Hepatocyte (in vitro differentiated cells): ENCODE results near the gene FLT1. TPM values are rescaled to one million over a fixed set of nuclear protein-coding genes. Genes with fewer than 3 reads are reported as not detected.

Experiments
- DNase-seq: peaks from one replicate; pipeline ENCODE4 v3.0.0-alpha.2; 2016; ENCODE audit warnings: low spot score
- H2AFZ ChIP-seq: fragments of 200-600 bp; sonication (generic); 2 replicates; pipeline ENCODE4 v1.6.0; 2016; ENCODE audit warnings: antibody characterized with exemption, mild to moderate bottlenecking
- H3K27ac ChIP-seq: fragments of 200-600 bp; sonication (generic); 2 replicates; pipeline ENCODE4 v1.5.1; 2016; ENCODE audit warnings: mild to moderate bottlenecking
- H3K27me3 ChIP-seq: fragments of 200-600 bp; sonication (generic); 2 replicates; pipeline ENCODE4 v1.6.1; 2016
- H3K36me3 ChIP-seq: fragments of 200-600 bp; sonication (generic); replicated peaks from 2 replicates; pipeline ENCODE4 v1.5.1; 2016; ENCODE audit warnings: low read depth; ENCODE audit not compliant: insufficient read depth
- H3K4me1 ChIP-seq: fragments of 200-600 bp; sonication (generic); 2 replicates; pipeline ENCODE4 v1.5.1; 2016; ENCODE audit warnings: mild to moderate bottlenecking, moderate library complexity; ENCODE audit not compliant: insufficient read depth
- H3K4me2 ChIP-seq: fragments of 200-600 bp; sonication (generic); 2 replicates; pipeline ENCODE4 v1.6.0; 2016
- H3K4me3 ChIP-seq: fragments of 200-600 bp; sonication (generic); 2 replicates; pipeline ENCODE4 v1.5.1; 2016; ENCODE audit warnings: mild to moderate bottlenecking
- H3K79me2 ChIP-seq: fragments of 200-600 bp; sonication (generic); 2 replicates; pipeline ENCODE4 v1.6.0; 2017; ENCODE audit warnings: mild to moderate bottlenecking
- H3K9me2 ChIP-seq: fragments of 200-600 bp; sonication (generic); replicated peaks from 2 replicates; pipeline ENCODE4 v1.6.0; 2017; ENCODE audit warnings: mild to moderate bottlenecking; ENCODE audit not compliant: insufficient read depth
- H3K9me3 ChIP-seq: fragments of 200-600 bp; sonication (generic); 2 replicates; pipeline ENCODE4 v1.5.1; 2016; ENCODE audit warnings: low read depth, mild to moderate bottlenecking
- H4K20me1 ChIP-seq: fragments of 200-600 bp; sonication (generic); 2 replicates; pipeline ENCODE4 v1.6.0; 2016; ENCODE audit warnings: mild to moderate bottlenecking; ENCODE audit not compliant: insufficient read depth, poor library complexity, severe bottlenecking
- EZH2 ChIP-seq: fragments of 200-600 bp; sonication (generic); IDR thresholded peaks from 2 replicates; pipeline ENCODE4 v1.6.1; 2016; ENCODE audit warnings: antibody characterized with exemption, mild to moderate bottlenecking, borderline replicate concordance
- EZH2phosphoT487 ChIP-seq: fragments of 200-600 bp; sonication (generic); IDR thresholded peaks from one replicate; pipeline ENCODE4 v1.6.1; 2018; ENCODE audit warnings: antibody characterized with exemption, mild to moderate bottlenecking, low read depth, moderate library complexity; ENCODE audit not compliant: unreplicated experiment, severe bottlenecking
- WGBS: methylation state at CpG from one replicate; pipeline ENCODE4 v1.1.6; 2016; ENCODE audit warnings: low lambda C conversion rate; ENCODE audit errors: missing lambda C conversion rate; 5-methylcytosine and 5-hydroxymethylcytosine counted together
- polyA plus RNA-seq: library from polyadenylated mRNA; unstranded; fragments of >200 nt; fragmentation: Nextera tagmentation; extraction: Ambion mirVana; gene quantifications from 2 replicates; pipeline ENCODE4 v1.2.1, GENCODE V29; 2016
- total RNA-seq: library from RNA; depleted of rRNA; stranded (reverse); fragments of >200 nt; gene quantifications from 2 replicates; pipeline ENCODE4 v1.2.3, GENCODE V29; 2014
- TF ChIP-seq, protein P1 (sequence below): fragments of 200-600 bp; sonication (generic); IDR thresholded peaks from 2 replicates; pipeline ENCODE4 v1.5.1; 2016; ENCODE audit warnings: antibody characterized with exemption, mild to moderate bottlenecking; ENCODE audit not compliant: poor library complexity

FLT1 gene
- total and polyA plus RNA-seq, 2 experiments from 2014 or later = 30.4 to 40.1 TPM

DNA sequence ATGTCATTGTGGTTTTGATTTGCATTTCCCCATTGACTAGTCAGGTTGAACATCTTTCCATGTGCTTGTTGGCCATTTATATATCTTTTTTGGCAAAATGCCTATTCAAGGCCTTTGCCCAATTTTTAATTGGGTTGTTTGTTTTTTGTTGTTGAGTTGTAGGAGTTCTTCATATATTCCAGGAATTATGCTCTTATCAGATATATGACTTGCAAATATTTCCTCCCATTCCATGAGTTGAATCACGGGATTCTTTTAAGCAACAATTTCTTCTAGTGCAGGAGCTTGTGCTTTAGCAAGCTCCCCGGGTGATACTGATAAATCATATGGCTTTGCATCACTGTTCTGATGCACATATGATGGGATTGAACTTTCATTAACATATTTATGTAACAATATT lies 47.0 kb upstream of the FLT1 start:
- Histone ChIP-seq H2AFZ (no peak overlapping the region), H4K20me1 (no peaks in the 10 kb centered on the region), H3K79me2 (no peaks in the 10 kb centered on the region), H3K36me3 (no peaks in the 10 kb centered on the region), H3K9me3 (no peaks in the 10 kb centered on the region), H3K4me2 (no peak overlapping the region), H3K27me3 (no peaks in the 10 kb centered on the region), H3K4me1 (no peaks in the 10 kb centered on the region), H3K4me3 (no peak overlapping the region), H3K27ac (no peak overlapping the region), H3K9me2 (no peaks in the 10 kb centered on the region)
- DNase-seq = no peak
- TF ChIP-seq, protein P1, sequence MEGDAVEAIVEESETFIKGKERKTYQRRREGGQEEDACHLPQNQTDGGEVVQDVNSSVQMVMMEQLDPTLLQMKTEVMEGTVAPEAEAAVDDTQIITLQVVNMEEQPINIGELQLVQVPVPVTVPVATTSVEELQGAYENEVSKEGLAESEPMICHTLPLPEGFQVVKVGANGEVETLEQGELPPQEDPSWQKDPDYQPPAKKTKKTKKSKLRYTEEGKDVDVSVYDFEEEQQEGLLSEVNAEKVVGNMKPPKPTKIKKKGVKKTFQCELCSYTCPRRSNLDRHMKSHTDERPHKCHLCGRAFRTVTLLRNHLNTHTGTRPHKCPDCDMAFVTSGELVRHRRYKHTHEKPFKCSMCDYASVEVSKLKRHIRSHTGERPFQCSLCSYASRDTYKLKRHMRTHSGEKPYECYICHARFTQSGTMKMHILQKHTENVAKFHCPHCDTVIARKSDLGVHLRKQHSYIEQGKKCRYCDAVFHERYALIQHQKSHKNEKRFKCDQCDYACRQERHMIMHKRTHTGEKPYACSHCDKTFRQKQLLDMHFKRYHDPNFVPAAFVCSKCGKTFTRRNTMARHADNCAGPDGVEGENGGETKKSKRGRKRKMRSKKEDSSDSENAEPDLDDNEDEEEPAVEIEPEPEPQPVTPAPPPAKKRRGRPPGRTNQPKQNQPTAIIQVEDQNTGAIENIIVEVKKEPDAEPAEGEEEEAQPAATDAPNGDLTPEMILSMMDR = no peak
- TF ChIP-seq EZH2 = no peak
- TF ChIP-seq EZH2phosphoT487 = no peak
- WGBS = 78% methylated on average over 2 of the region's 2 CpGs

DNA sequence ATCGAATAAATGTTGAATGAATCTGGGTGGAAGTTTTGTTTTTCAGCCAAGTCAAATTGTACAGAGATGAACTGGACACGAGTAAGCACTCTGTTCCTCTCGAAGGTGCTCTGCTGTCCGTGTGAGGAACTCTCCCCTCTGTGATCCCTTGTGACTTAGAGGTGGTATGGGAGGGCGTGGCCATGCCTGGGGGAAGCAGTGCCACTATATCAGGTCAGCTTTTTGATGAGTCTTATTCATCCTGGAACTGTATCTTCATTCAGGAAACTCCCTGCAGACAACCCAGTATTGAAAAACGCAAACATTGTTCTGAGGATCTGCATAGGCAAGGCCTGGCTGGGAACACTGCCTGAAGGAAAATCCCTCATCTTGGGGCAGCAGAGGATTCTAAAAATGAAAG lies 45.7 kb upstream of the FLT1 start:
- DNase-seq = no peak
- TF ChIP-seq EZH2phosphoT487 (no peak), EZH2 (no peak)
- TF ChIP-seq, protein P1 = no peak
- no peaks in the 10 kb centered on the region for H3K4me1 ChIP-seq
- no peaks in the 10 kb centered on the region for H4K20me1 ChIP-seq
- no peaks in the 10 kb centered on the region for H3K9me3 ChIP-seq
- no peak overlapping the region for H3K27ac ChIP-seq
- H3K9me2 ChIP-seq = no peaks in the 10 kb centered on the region
- no peaks in the 10 kb centered on the region for H3K79me2 ChIP-seq
- H3K36me3 ChIP-seq = no peaks in the 10 kb centered on the region
- H3K27me3 ChIP-seq = no peaks in the 10 kb centered on the region
- 66% methylated on average over 6 of the region's 6 CpGs for WGBS
- H3K4me2 ChIP-seq = no peak overlapping the region
- H3K4me3 ChIP-seq = no peak overlapping the region
- no peak overlapping the region for H2AFZ ChIP-seq

DNA sequence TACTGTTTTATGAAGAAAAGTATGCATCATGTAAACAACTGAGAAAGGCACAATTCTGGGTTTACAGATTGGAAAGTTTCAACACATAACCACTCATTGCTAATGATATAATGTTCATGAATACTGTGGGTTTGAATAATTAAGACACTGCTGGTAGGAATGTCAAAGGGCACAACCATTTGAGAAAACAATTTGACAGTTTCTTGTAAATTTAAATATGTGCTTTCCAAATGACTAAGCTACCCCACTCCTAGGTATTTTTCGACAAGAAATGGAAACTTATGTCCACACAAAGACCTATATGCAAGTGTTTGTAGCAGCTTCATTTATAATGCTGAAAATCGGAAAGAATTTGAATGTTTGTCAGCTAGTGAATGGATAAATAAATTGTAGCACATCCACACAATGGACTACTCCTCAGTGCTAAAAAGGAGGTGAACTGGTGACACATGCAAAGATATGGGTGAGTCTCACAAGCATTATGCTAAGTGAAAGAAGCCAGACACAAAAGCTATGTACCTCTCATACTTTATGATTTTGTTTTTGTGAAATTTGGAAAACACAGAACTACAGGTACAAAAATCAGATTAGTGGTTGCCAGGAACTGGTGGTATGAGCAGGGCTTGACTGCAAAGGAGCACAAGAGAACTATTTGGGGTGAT lies 44.8 kb upstream of the FLT1 start:
- Histone ChIP-seq H3K4me3 (no peak overlapping the region), H3K9me2 (no peaks in the 10 kb centered on the region), H4K20me1 (no peaks in the 10 kb centered on the region), H3K4me2 (no peak overlapping the region), H3K9me3 (no peaks in the 10 kb centered on the region), H3K4me1 (no peaks in the 10 kb centered on the region), H3K27ac (no peak overlapping the region), H3K27me3 (no peaks in the 10 kb centered on the region), H2AFZ (no peak overlapping the region), H3K79me2 (no peaks in the 10 kb centered on the region), H3K36me3 (no peaks in the 10 kb centered on the region)
- no peak for DNase-seq
- TF ChIP-seq EZH2 = no peak
- no peak for TF ChIP-seq EZH2phosphoT487
- TF ChIP-seq, protein P1 = no peak
- WGBS = 93% methylated on average over 2 of the region's 2 CpGs

DNA sequence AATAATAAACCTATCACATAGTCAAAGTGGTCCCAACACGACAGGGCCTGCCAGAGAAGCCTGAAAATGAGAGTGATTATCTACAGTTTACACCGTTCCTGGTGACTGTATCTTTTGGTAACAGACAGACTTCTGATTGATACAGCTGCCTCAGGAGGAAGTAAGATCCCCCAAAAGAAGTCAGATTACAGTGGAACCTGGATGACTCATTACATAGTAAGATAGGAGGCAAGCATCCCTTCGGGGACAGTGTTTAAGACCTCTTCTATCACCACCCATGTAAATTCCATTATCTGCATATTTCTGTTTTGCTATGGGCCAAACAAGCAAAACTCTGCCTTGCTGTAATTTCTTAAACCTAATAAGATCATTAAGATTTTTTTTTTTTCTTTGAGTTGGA lies 44.0 kb upstream of the FLT1 start:
- Histone ChIP-seq H3K9me3 (no peaks in the 10 kb centered on the region), H2AFZ (no peak overlapping the region), H3K4me3 (no peak overlapping the region), H4K20me1 (no peaks in the 10 kb centered on the region), H3K4me1 (no peaks in the 10 kb centered on the region), H3K36me3 (no peaks in the 10 kb centered on the region), H3K27ac (no peak overlapping the region), H3K79me2 (no peaks in the 10 kb centered on the region), H3K4me2 (no peak overlapping the region), H3K27me3 (no peaks in the 10 kb centered on the region), H3K9me2 (no peaks in the 10 kb centered on the region)
- no peak for DNase-seq
- whole genome bisulfite sequencing = 73% methylated on average over 3 of the region's 3 CpGs
- no peak for TF ChIP-seq EZH2phosphoT487
- TF ChIP-seq, protein P1 = no peak
- no peak for TF ChIP-seq EZH2
